DMS153 treated with DMSO at 0.1 percent for 48 hours (cell line): ENCODE results near the gene MYL6.
"Not testable (repeated sequence)": the region's sequence is repeated elsewhere in the genome, so short reads cannot be mapped to it uniquely, and the experiment has no call there.

Source experiments
- DNase-seq: peaks from one replicate; lab custom pipeline; 2025; ENCODE audit not compliant: unreplicated experiment; lab: John Stamatoyannopoulos, UW

Gene MYL6

DNA sequence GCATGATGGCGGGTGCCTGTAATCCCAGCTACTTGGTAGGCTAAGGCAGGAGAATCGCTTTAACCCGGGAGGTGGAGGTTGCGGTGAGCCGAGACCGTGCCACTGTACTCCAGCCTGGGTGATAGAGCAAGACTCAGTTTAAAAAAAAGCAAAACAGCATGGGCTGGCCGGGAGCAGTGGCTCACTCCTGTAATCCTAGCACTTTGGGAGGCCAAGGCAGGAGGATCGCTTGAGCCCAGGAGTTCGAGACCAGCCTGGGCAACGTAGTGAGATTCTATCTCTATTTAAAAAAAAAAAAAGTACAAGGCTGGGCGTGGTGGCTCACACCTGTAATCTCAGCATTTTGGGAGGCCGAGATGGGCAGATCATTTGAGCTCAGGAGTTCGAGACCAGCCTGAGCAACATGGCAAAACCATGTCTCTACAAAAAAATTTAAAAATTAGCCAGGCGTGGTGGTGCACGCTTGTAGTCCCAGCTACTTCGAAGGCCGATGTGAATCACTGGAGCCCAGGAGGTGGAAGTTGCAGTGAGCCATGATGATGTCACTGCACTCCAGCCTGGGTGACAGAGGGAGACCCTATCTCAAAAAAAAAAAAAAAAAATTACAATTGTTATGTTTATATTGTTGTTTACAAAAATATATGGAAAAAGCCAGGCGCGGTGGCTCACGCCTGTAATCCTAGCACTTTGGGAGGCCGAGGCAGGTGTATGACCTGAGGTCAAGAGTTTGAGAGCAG lies 1.5 kb upstream of the MYL6 start:
- DNase-seq, result not testable (repeated sequence)

- DNase-seq, result peak; percentile 87
Measured at GRCh38 chr12:56157201-56158028, 744 bp upstream of the MYL6 start.

- no peak for DNase-seq
Measured at GRCh38 chr12:56158926-56159461, 835 bp downstream of the MYL6 start.

GRCh38 chr12:56159482-56160192 lies 1.5 kb downstream of the MYL6 start:
- no peak for DNase-seq

DNA sequence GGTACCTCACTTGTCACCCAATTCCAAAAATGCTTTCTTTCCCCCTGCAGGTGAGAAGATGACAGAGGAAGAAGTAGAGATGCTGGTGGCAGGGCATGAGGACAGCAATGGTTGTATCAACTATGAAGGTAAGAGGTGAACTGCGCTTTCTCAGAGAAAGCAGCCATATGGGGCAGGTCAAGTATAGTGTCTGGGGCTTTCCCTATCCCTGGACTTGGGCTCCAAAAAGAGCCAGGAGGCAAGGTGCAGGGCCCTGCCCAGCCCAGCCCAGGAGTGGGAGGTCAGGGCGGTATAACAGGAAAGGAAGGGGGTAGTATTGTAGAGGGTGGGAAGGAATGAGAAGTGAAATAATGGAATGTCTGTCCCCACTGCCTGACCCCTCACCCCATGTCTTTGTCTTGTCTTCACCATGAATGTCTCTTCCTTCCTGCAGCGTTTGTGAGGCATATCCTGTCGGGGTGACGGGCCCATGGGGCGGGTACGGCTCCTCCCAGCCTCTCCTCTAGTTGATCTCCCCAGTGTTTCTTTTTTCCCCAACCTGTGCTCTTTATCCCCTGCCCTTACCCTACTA lies 2.1 kb downstream of the MYL6 start:
- DNase-seq, result no peak

DNA sequence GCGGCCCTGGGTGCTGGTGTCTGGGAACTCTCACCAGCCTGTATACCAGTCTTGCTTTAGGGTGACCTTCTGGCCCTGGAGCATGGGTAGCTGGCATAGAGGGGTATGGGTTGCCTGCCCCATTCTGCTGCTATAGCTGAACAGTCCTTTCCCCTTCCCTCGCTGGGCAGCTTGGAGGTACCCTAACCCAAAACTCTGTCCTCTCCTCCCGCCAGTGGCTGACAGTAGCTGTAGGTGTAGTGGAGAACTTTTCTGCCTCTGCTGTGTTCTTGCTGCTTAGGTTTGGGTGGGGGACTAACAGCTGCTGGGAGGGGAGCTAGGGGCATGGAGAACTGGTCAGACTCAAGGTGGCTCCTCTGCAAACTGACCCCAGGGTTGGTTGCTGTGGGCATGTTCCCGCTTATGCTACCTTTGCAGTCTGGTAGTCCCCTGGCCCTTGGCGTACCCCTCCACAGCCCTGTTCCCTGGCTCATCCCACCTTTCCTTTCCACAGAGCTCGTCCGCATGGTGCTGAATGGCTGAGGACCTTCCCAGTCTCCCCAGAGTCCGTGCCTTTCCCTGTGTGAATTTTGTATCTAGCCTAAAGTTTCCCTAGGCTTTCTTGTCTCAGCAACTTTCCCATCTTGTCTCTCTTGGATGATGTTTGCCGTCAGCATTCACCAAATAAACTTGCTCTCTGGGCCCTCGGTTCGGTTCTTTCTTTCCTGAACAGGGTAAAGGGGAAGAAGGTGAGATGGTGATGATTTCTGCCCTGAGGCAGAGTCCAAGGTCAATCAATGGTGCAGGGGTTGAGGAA lies 2.9 kb downstream of the MYL6 start:
- no peak for DNase-seq

GRCh38 chr12:56161690-56162351 lies 3.7 kb downstream of the MYL6 start:
- no peak for DNase-seq

GRCh38 chr12:56162468-56163290 lies 4.5 kb downstream of the MYL6 start:
- DNase-seq, result no peak

GRCh38 chr12:56163533-56164344 lies 5.6 kb downstream of the MYL6 start:
- no peak for DNase-seq

DNA sequence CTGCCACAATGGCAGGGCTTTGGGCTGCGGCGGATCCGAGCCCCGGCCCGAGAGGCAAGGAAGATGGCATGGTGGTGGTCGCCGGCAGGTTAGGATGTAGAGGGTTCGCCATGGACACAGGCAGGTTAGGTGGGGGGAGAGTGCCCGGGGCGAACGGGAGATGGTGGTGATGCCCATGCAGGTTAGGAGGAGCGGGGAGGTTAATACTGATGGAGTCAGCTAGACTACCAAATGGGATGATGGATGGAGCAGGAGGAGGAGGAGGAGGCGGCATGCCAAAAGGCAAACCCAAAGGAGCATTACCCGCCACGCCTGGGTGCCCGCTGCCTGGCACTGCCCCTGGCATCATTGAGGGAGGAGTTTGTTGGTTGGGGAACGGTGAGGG lies 6.2 kb downstream of the MYL6 start:
- no peak for DNase-seq

GRCh38 chr12:56165369-56165768 lies 7.2 kb downstream of the MYL6 start:
- DNase-seq, result no peak

GRCh38 chr12:56169229-56169759 lies 11.1 kb downstream of the MYL6 start:
- no peak for DNase-seq

DNA sequence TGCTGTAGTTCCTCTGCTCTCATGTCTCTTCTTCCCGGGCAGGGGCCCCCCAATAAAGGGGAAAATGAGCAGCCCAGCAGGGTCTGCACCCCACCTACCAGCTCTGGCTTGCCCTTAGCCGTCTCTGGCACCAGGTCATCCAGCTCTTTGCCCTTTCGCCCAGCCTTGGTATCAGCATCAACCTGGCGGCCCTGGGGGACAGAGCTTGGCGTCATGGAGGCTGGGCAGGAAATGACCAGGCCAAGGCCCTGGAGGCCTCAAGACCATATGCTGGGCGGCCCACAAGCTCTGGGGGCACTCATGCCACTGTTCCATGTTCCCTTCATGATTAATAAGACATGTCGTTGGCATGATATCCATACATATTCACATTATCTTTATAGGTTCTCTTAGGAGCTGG lies 14.7 kb downstream of the MYL6 start:
- DNase-seq, result no peak

DNA sequence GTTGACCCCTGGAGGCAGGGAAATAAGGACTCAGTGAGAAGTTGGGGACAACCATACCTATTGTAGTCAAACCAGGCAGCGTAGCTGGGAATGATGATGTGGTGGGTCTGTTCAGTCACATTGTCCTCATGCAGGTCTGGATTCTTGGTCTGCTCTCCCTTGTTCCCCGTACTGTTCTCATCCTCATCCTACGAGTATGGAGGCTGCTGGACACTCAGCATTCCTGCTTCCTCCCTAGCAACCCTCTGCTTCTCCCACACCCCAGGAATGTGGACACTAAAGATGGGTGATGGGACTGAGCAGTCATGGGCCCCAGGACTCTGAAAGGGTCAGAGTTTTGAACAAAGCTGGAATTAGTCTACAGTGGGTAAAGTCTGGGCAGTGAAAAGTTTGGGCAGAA lies 20.2 kb downstream of the MYL6 start:
- DNase-seq, result no peak

- no peak for DNase-seq
Measured at GRCh38 chr12:56186957-56187356, 28.8 kb downstream of the MYL6 start.

DNA sequence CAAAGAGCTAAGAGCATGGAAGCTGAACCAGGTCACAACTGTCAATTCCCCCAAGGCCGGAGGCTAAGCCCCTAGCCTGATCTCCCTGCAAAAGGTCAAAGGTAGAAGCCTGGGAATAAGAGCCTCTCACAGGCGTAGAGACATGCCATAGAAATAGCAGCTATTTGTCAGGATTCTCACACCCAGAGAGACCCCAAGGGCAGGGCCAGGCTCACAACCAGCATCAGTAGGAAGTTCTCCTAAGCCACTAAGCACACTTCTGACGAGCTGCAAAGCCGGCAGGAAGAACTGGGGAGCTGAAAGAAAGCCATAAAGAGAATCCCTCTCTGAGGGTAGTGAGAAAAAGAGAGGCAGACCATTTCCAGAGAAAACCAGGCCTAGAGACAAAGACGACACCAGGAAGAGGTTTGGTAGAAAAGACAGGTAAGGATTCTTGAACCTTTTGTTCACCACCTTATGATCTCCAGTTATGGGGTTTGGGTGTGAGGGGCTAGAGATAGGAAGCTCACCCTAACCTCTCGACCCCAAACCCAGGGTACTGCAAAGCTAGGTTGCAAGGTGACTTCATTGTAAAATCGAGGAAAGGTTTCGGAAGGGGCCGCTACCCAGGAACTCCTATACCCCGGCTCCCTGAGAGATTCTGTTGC lies 30.1 kb downstream of the MYL6 start:
- DNase-seq, result no peak

GRCh38 chr12:56188778-56189098 lies 30.6 kb downstream of the MYL6 start:
- DNase-seq, result peak; percentile 5
